ENCODE results near the gene PRKCH. TPM values are rescaled to one million over a fixed set of nuclear protein-coding genes. Genes with fewer than 3 reads are reported as not detected.

Gene PRKCH
- 8.4 to 9.2 TPM (median 9.0 TPM) in 3 replicates for total RNA-seq

- Mint-ChIP-seq H3K27me3 (ENCODE audit: low read depth) (peaks cover 32% of the 10 kb centered on the region), H3K4me1 (peaks cover 7% of the 10 kb centered on the region), H3K9me3 (peaks cover 7% of the 10 kb centered on the region), H3K36me3 (peaks cover 2% of the 10 kb centered on the region), H3K27ac (peak within 1 kb of the TSS; percentile 49), H3K4me3 (peak within 1 kb of the TSS; percentile 79)
- TF ChIP-seq CTCF (IDR thresholded peaks at IDR 0.05; ENCODE audit: unreplicated experiment), result no peak
- peak; percentile 46 to 74 for DNase-seq (ENCODE audit: low spot score in 2 of 2, unreplicated experiment in 2 of 2)
Observed at GRCh38 chr14:61321385-61322010, at the start of gene PRKCH. Gene PRKCH (plus strand): TSS chr14:61321579. CDS start chr14:61322102, 523 bp downstream.

DNA sequence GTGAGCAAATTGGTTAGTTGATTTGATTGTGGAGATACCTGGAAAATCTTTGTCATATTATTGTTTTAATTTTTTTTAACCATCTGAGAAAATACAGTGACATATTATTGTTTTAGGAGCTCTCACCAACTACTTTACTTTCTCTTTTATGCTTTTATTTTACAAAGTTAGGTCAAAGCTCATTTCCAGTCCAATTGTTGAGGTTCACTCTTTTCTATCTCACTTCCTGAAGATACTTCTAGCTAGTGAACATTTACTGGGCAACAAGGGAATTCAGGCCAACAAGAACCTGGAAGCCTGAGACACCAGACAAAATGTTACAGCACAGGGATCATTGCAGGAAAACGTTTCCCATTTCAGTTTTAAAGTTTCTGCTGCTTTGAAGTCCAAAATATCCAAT lies 44.1 kb upstream of the PRKCH start:
- H3K27ac Mint-ChIP-seq, result no peak overlapping the region
- TF ChIP-seq CTCF (IDR thresholded peaks at IDR 0.05; ENCODE audit: unreplicated experiment), result no peak
- peaks cover 21% of the 10 kb centered on the region for H3K4me1 Mint-ChIP-seq
- peaks cover 38% of the 10 kb centered on the region for H3K27me3 Mint-ChIP-seq (ENCODE audit: low read depth)
- H3K9me3 Mint-ChIP-seq, result no peaks in the 10 kb centered on the region
- H3K4me3 Mint-ChIP-seq, result no peak overlapping the region
- DNase-seq (ENCODE audit: low spot score in 2 of 2, unreplicated experiment in 2 of 2), result no peak
- no peaks in the 10 kb centered on the region for H3K36me3 Mint-ChIP-seq

DNA sequence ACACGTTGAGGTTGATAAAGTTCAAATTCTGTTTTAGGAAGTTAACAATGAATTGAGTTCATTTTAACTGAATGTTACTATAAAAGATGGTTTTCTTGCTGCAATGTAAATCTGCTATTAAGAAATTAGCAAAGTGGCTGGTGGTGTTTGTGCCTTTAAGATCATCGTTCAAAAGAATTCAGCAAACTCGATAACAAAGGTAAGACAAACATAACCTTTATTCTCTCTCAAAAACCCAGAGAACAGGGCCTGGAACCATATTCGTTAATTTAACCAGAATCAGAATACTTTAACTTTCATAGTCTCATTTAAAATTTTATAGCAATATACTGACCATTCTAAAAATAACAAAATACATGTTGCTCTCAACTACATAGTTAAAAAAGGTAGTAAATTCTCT lies 43.6 kb upstream of the PRKCH start:
- no peak overlapping the region for H3K27ac Mint-ChIP-seq
- H3K36me3 Mint-ChIP-seq, result no peaks in the 10 kb centered on the region
- H3K4me3 Mint-ChIP-seq, result no peak overlapping the region
- no peak for TF ChIP-seq CTCF (IDR thresholded peaks at IDR 0.05; ENCODE audit: unreplicated experiment)
- H3K9me3 Mint-ChIP-seq, result no peaks in the 10 kb centered on the region
- DNase-seq (ENCODE audit: low spot score in 2 of 2, unreplicated experiment in 2 of 2), result no peak
- H3K27me3 Mint-ChIP-seq (ENCODE audit: low read depth), result peaks cover 39% of the 10 kb centered on the region
- H3K4me1 Mint-ChIP-seq, result peaks cover 19% of the 10 kb centered on the region

GRCh38 chr14:61279082-61279481 lies 42.3 kb upstream of the PRKCH start:
- peak overlapping the region; percentile 81 for H3K4me3 Mint-ChIP-seq
- H3K36me3 Mint-ChIP-seq, result no peaks in the 10 kb centered on the region
- H3K27ac Mint-ChIP-seq, result no peak overlapping the region
- H3K9me3 Mint-ChIP-seq, result no peaks in the 10 kb centered on the region
- peaks cover 19% of the 10 kb centered on the region for H3K4me1 Mint-ChIP-seq
- H3K27me3 Mint-ChIP-seq (ENCODE audit: low read depth), result peaks cover 44% of the 10 kb centered on the region
- TF ChIP-seq CTCF (IDR thresholded peaks at IDR 0.05; ENCODE audit: unreplicated experiment), result no peak
- no peak for DNase-seq (ENCODE audit: low spot score in 2 of 2, unreplicated experiment in 2 of 2)

DNA sequence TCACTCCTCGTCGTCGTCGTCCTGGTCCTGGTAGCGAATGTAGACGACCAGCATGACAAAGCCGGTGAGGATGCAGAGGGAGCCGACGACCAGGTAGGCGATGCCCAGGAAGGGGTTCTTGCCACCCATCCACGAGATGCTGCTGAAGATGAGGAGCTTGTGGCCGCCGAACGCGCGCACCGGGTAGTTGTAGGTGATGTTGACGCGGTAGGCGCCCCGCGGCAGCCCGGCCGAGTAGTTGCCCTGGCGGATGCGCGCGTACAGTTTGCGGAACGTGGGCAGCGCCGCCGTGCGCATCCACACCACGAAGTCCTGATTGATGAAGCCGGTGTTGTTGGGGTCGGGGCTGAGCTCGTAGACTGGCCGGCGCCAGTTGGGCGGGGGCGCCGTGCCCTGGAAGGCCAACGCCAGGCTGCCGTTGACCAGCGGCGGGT lies 41.3 kb upstream of the PRKCH start:
- H3K4me3 Mint-ChIP-seq, result peak overlapping the region; percentile 81
- no peak for TF ChIP-seq CTCF (IDR thresholded peaks at IDR 0.05; ENCODE audit: unreplicated experiment)
- DNase-seq (ENCODE audit: low spot score in 2 of 2, unreplicated experiment in 2 of 2), result no peak
- peaks cover 43% of the 10 kb centered on the region for H3K27me3 Mint-ChIP-seq (ENCODE audit: low read depth)
- H3K4me1 Mint-ChIP-seq, result peaks cover 19% of the 10 kb centered on the region
- no peaks in the 10 kb centered on the region for H3K9me3 Mint-ChIP-seq
- no peaks in the 10 kb centered on the region for H3K36me3 Mint-ChIP-seq
- H3K27ac Mint-ChIP-seq, result peak overlapping the region; percentile 72
